GM13976 (cell line): Measurements from ENCODE around the gene CBX4.

Experiments used
- DNase-seq: peaks from one replicate; pipeline ENCODE4 v3.0.0; 2012; ENCODE audit warnings: low spot score
- CTCF ChIP-seq: IDR thresholded peaks from 2 replicates; pipeline ENCODE4 v1.5.1; 2012; ENCODE audit warnings: borderline replicate concordance, mild to moderate bottlenecking; ENCODE audit not compliant: insufficient read depth; ENCODE audit errors: extremely low read depth, missing control alignments, control extremely low read depth
- in situ Hi-C: fragments of 300-500 bp; cut with MboI; formaldehyde crosslinking; loops from one replicate; pipeline ENCODE4 v1.12.0; 2022; ENCODE audit warnings: low sequenced_read_pairs, mixed read lengths, inconsistent platforms; ENCODE audit not compliant: unreplicated experiment

Gene CBX4

DNA sequence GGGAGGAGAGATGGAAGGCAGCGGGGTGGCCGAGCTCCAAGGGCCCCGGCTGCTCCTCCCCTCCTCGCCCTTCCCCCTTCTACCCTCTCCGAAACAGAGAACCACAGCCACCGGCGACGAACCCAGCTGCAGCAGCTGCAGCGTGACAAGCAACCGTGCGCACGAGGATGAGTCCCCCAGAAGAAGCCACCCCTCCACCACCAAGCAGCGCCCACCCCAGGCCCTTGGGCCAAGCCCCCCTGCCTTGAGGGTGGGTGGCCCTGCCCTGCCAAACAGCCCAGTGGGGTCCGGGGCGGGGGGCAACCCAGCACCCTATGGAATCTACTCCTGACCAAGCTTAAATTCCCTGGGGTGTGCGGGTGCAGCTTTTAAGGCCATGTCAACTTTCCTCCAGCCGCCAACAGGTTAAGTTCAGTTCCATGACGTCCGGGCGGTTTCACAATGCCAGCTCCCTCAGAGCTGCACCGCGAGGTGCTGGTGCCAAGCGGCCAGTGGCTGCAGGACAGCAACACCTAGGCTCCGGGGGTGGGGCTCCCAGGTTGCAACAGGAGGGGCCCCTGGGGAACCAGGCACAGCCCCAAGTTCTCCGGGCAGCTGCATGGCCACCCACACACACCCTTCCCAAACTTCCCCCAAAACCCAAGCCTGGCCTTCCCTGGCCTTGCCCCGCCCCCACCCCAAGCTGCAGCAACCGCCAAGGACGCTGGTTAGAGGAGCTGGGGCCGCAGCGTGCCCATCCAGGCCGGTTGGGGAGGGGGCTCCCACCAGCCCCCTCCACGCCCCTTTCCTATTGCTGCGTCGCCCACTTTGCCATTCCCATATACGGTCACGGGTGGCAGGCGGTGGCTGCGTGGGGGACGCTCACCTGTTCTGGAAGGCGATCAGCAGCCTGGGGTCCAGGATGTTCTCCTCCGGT, 2.0 kb downstream of the CBX4 start:
- no peak for TF ChIP-seq CTCF
- in situ Hi-C loops = no loop called here
- peak; percentile 81 for DNase-seq

GRCh38 chr17:79836510-79836971, 2.7 kb downstream of the CBX4 start:
- DNase-seq = no peak
- in situ Hi-C loops = no loop called here
- no peak for TF ChIP-seq CTCF

DNA sequence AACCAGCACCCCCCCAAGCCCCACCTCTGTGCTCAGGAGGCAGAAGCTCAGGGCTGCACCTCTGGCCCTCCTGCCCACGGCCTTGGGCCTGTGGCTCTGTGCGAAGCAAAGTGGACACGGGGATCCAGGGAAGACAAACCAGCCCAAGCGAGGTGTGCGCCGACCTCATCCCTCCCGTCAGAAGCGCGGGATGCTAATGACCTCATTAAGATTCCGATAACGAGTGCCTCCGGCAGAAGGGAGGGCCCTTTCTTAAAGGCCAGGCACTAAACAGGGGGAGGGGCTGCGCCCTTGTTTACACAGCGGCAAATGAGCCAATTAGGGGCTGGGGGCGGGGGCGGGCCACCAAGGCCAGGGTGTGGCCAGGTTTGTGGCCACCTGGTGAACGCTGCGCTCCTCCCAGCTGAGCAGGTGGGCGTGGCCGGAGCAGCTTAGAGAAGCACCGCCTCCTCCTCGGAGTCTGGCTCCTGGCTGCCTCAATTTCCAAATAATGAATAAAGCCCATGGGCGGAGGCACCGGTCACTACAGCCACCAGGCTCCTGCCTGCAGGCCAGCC, 3.2 kb downstream of the CBX4 start:
- TF ChIP-seq CTCF = no peak
- DNase-seq = no peak
- in situ Hi-C loops = no loop called here

DNA sequence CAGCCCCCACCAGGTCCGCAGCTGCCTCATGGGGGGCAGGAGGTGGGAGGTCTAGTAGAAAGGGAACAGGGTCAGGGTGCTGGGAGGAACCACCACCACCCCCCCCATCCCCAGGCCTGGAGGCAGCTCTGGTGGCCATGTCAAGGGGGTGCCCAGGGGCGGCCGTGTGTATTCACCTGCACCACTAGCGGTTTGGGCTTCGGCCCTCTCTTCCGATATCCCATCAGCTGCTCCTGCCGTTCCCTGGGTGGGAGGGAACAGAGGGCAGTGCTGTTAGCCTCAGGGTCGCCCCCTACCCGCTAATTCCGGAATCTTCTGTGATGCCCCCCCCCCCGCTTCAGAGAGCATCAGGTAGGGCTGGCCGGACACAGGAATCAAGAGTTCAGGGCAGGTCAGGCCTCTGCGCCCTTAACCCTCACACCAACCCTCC, 3.8 kb downstream of the CBX4 start:
- DNase-seq = no peak
- in situ Hi-C loops = no loop called here
- TF ChIP-seq CTCF = no peak

DNA sequence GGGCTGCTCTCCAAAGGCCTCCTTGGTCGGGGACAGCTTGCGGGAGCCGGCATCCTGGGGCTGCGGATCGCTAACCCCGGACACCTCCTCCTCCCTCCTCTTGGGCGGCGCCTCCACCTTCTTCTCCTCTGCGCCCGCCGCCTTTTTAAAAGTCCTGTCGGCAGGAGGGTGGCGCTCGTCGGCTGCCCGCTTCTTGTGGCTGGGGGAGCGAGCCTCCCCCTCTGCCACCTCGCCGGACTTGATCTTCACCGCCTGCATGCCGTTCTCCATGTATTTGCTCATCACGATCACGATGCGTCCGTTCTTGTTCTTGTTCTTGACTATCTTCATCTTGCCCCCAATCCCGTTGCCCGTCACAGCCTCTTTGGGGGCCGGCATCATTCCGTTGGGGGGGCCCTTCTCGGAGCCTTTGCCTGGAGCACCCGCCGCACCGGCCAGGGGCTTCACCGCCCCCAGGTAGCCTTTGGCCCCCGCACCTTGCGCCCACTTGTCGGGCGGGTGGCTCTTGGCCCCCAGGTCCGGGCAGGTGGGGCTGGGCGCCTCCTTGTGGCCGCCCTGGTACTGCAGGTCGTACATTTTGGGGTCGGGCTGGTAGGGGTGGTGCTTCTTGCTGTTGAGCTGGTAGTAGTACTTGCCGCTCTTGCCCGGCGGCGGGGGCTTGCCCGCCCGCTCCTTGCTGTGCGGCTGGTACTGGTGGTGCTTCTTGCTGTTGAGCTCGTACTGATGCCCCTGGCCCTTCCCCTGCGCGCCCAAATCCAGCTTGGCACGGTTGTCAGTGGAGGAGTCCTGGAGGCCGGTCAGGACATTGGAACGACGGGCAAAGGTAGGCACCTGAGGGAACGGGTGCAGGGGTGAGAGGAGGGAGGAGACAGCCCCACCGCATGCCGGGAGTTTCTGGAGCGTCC, 4.4 kb downstream of the CBX4 start:
- in situ Hi-C loops = no loop called here
- peak; percentile 68 for DNase-seq
- TF ChIP-seq CTCF = peak; percentile 53

DNA sequence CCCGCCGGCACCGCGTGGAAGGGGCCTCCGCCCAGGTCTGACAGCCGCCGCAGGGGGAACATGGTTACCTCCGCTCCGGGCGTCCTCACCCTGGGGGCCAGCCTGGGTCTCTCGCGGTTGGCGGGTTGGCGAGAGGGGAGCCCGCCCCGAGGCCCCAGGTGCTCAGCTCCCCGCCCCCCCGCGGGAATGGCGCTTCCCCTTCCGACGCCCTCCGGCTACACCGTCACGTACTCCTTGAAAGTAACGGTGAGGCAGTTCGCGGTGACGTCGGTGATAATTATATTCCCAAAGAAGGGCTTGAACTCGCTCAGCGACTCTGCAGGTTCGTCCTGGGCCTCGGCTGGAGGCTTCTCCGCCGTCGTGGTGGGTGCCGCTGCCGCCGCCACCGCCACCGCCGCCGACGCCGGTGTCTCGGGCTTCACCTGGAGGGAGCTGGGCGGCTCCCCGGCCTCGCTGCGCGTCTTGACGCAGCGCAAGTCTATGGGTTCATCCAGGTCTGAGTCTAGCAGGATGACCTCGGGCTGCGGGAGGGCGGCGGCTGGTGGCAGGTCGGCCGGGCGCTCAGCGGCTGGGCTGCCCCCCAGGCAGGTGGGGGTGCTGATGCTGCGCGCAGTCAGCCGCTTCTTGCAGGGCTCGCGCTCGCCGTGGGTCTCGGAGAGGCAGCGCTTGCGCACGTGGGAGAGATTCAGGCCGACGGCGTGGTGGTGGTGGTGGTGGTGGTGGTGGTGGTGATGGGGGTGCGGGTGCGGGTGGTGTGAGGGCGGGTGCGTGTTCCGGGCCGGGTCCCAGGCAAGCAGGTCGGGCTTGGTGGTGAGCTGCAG, 5.3 kb downstream of the CBX4 start:
- in situ Hi-C loops = no loop called here

More for the DNA sequence above, 5.3 kb downstream of the CBX4 start:
- TF ChIP-seq CTCF = no peak
- no peak for DNase-seq
